ENCODE measurements around the gene CIPC.

CIPC gene

DNA sequence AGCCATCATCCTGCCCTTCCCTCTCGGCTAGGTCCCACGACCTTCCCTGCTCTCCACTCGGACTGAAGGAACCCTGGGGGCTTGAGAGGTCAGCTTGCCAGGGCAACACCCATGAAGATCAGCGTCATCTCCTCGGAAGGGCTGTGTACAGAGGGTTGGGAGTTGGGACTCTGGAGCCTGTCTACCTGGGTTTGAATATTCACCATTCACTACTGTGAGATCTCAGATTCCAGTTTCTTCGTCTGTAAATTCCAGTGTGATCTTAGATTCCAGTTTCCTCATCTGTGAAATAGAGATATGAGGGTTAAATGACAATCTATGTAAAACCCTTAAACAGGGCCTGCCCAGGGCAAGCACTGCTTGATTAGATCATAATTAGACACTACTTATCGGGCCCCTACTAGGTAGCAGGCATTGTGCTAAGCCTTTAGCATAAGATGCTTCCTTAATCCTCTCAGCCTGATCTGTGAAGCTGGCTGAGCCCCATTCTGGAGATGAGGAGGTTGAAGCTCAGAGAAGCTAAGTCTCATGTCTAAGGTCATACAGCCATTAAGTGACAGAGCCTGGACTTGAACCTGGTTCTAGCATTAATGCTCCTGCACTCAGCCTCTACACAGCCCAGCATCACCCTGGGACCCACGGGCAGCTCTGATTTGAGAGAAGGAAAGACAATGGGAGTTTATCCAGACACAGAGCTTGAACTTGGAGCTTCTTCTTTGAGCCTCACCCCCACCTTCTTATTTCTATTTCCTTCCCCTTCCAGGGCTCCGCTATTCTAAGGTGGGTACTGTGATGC is 44.1 kb downstream of the CIPC start:
- Histone ChIP-seq H3K27me3 (ENCODE audit: insufficient read depth, low read length, poor library complexity, severe bottlenecking) (no peaks in the 10 kb centered on the region), H3K4me3 (ENCODE audit: low read length, poor library complexity, severe bottlenecking) (no peak overlapping the region), H3K9me3 (ENCODE audit: insufficient read depth, low read depth, low read length) (no peaks in the 10 kb centered on the region), H3K4me2 (ENCODE audit: low read depth, low read length, poor library complexity, severe bottlenecking) (no peak overlapping the region), H4K20me1 (ENCODE audit: insufficient read depth, low read length, poor library complexity, severe bottlenecking) (no peaks in the 10 kb centered on the region), H2AFZ (ENCODE audit: low read length) (no peak overlapping the region), H3K4me1 (ENCODE audit: insufficient read depth, low read length, poor library complexity, severe bottlenecking) (peaks cover 18% of the 10 kb centered on the region), H3F3A (ENCODE audit: low read depth) (no peaks in the 10 kb centered on the region), H3K9me2 (replicated peaks; ENCODE audit: low read depth, low read length) (no peaks in the 10 kb centered on the region), H3K9ac (ENCODE audit: low read depth, low read length, poor library complexity, severe bottlenecking) (no peak overlapping the region), H3K36me3 (ENCODE audit: insufficient read depth, low read length) (no peaks in the 10 kb centered on the region), H3K79me2 (ENCODE audit: insufficient read depth, low read length) (no peaks in the 10 kb centered on the region)
- no peak for TF ChIP-seq EZH2phosphoT487 (IDR thresholded peaks at IDR 0.05; ENCODE audit: borderline replicate concordance)
- TF ChIP-seq, protein P1, sequence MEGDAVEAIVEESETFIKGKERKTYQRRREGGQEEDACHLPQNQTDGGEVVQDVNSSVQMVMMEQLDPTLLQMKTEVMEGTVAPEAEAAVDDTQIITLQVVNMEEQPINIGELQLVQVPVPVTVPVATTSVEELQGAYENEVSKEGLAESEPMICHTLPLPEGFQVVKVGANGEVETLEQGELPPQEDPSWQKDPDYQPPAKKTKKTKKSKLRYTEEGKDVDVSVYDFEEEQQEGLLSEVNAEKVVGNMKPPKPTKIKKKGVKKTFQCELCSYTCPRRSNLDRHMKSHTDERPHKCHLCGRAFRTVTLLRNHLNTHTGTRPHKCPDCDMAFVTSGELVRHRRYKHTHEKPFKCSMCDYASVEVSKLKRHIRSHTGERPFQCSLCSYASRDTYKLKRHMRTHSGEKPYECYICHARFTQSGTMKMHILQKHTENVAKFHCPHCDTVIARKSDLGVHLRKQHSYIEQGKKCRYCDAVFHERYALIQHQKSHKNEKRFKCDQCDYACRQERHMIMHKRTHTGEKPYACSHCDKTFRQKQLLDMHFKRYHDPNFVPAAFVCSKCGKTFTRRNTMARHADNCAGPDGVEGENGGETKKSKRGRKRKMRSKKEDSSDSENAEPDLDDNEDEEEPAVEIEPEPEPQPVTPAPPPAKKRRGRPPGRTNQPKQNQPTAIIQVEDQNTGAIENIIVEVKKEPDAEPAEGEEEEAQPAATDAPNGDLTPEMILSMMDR (conservative IDR thresholded peaks at IDR 0.05; ENCODE audit: low read length), result no peak

- no peaks in the 10 kb centered on the region for H3F3A ChIP-seq (ENCODE audit: low read depth)
- no peaks in the 10 kb centered on the region for H3K36me3 ChIP-seq (ENCODE audit: insufficient read depth, low read length)
- no peak overlapping the region for H3K4me2 ChIP-seq (ENCODE audit: low read depth, low read length, poor library complexity, severe bottlenecking)
- no peaks in the 10 kb centered on the region for H4K20me1 ChIP-seq (ENCODE audit: insufficient read depth, low read length, poor library complexity, severe bottlenecking)
- no peaks in the 10 kb centered on the region for H3K79me2 ChIP-seq (ENCODE audit: insufficient read depth, low read length)
- no peaks in the 10 kb centered on the region for H3K27me3 ChIP-seq (ENCODE audit: insufficient read depth, low read length, poor library complexity, severe bottlenecking)
- no peaks in the 10 kb centered on the region for H3K9me3 ChIP-seq (ENCODE audit: insufficient read depth, low read depth, low read length)
- TF ChIP-seq, protein P1 (conservative IDR thresholded peaks at IDR 0.05; ENCODE audit: low read length), result no peak
- no peak for TF ChIP-seq EZH2phosphoT487 (IDR thresholded peaks at IDR 0.05; ENCODE audit: borderline replicate concordance)
- no peak overlapping the region for H2AFZ ChIP-seq (ENCODE audit: low read length)
- no peaks in the 10 kb centered on the region for H3K9me2 ChIP-seq (replicated peaks; ENCODE audit: low read depth, low read length)
- H3K4me1 ChIP-seq (ENCODE audit: insufficient read depth, low read length, poor library complexity, severe bottlenecking), result peaks cover 18% of the 10 kb centered on the region
- H3K9ac ChIP-seq (ENCODE audit: low read depth, low read length, poor library complexity, severe bottlenecking), result no peak overlapping the region
- H3K4me3 ChIP-seq (ENCODE audit: low read length, poor library complexity, severe bottlenecking), result no peak overlapping the region
Observed at GRCh38 chr14:77143071-77143470, 45.0 kb downstream of the CIPC start.

GRCh38 chr14:77144412-77145115 is 46.5 kb downstream of the CIPC start:
- Histone ChIP-seq H3K79me2 (ENCODE audit: insufficient read depth, low read length) (no peaks in the 10 kb centered on the region), H3K4me3 (ENCODE audit: low read length, poor library complexity, severe bottlenecking) (no peak overlapping the region), H3K4me2 (ENCODE audit: low read depth, low read length, poor library complexity, severe bottlenecking) (no peak overlapping the region), H3K27me3 (ENCODE audit: insufficient read depth, low read length, poor library complexity, severe bottlenecking) (no peaks in the 10 kb centered on the region), H3K36me3 (ENCODE audit: insufficient read depth, low read length) (no peaks in the 10 kb centered on the region), H4K20me1 (ENCODE audit: insufficient read depth, low read length, poor library complexity, severe bottlenecking) (no peaks in the 10 kb centered on the region), H3K9me3 (ENCODE audit: insufficient read depth, low read depth, low read length) (no peaks in the 10 kb centered on the region), H3K9ac (ENCODE audit: low read depth, low read length, poor library complexity, severe bottlenecking) (no peak overlapping the region), H3F3A (ENCODE audit: low read depth) (no peaks in the 10 kb centered on the region), H2AFZ (ENCODE audit: low read length) (no peak overlapping the region), H3K4me1 (ENCODE audit: insufficient read depth, low read length, poor library complexity, severe bottlenecking) (peaks cover 18% of the 10 kb centered on the region), H3K9me2 (replicated peaks; ENCODE audit: low read depth, low read length) (no peaks in the 10 kb centered on the region)
- TF ChIP-seq, protein P1 (conservative IDR thresholded peaks at IDR 0.05; ENCODE audit: low read length), result no peak
- TF ChIP-seq EZH2phosphoT487 (IDR thresholded peaks at IDR 0.05; ENCODE audit: borderline replicate concordance), result no peak

Data from Loucy (cell line).